HS-5 (cell line): ENCODE measurements around the gene TSGA10IP.

ENCODE experiments used
- DNase-seq: peaks from one replicate; pipeline ENCODE4 v3.0.0-alpha.2; 2012; ENCODE audit warnings: low read depth

The TSGA10IP gene

GRCh38 chr11:65977621-65978390, 32.5 kb downstream of the TSGA10IP start:
- no peak for DNase-seq

DNA sequence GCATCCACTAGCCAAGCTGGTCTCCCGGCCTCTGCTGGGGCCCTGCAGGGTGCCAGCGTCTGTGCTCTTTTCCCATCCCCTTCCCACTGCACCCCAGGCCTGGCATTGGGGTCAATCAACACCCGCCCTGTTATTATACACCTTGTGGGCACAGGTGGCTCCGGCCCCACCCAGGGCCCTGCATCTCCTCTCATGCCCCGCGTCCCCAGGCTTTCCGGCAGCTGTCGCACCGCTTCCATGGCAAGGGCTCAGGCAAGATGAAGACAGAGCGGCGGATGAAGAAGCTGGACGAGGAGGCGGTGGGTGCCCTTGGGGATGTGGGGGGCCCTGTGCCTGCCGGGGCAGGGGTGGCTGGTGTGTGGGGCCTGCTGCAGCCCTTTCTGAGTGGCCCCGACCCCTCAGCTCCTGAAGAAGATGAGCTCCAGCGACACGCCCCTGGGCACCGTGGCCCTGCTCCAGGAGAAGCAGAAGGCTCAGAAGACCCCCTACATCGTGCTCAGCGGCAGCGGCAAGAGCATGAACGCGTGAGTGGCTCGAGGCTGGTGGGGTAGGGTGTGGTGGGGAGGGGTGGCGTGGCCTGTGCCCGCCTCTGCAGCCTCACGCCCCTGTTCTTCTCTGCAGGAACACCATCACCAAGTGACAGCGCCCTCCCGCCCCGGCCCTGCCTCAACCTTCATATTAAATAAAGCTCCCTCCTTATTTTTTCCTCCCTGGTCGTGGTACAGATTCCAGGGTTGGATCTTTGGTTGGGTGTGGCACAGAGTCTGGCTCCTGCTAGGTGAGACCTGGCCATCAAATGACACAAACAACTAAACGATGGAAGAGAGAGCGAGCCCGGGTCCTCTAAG, 33.3 kb downstream of the TSGA10IP start:
- no peak for DNase-seq

DNA sequence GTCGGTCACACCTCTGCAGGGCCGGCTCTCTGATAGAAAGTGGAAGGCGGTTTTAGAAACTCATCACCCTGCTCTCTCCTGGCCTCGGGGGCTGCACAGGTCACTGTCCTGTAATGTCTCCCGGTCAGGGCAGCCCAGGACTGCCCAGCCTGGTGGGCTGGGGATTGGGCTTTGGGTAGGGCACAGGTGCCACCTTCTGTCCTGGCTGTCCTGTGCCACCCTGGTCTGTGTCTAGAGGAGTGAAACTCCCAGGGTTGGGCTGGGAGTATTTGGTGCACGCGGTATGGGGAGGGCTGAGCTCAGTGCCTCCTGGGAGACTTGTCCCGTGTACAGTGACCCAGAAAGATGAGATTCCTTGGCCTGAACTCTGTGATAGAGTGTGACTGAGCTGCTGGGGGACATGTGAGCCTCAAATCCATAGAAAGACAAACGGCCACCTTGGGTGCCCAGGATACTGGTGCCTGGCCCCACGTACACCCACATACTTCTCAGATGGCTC, 34.0 kb downstream of the TSGA10IP start:
- DNase-seq: no peak

DNA sequence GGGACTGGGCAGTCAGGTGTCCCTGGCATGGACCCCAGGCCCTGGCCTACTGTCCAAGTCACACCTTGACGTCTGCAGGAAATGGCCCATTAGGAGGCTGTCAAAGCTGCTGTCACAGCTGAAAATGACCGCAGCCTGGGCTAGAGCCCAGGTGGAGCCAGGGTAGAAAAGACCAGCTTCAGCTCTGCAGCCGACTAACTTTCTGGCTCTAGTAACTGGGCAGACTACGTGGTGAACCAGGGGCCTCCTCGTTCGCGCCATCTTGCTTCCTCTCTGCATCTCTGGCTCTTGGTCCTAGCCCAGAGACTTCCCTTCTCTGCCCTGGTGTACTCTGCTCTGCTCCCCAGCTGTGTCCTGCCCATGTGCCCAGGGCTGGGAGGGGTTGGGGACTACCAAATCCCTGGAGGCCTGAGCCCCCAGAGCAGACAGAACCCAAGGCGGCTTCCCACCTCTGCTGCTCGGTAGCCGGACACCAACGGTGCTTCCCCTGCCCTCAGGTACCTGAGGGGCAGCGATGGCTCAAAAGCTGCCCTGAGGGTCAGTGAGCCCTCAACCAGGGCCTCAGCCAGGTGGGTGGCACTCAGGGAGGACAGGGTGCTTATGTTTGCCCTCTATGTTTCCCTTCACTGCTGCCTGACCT, 35.9 kb downstream of the TSGA10IP start:
- no peak for DNase-seq

GRCh38 chr11:65981972-65982823, 36.9 kb downstream of the TSGA10IP start:
- DNase-seq: no peak

GRCh38 chr11:65982824-65983588, 37.7 kb downstream of the TSGA10IP start:
- no peak for DNase-seq

- no peak for DNase-seq
Measured at GRCh38 chr11:65983589-65983987, 38.3 kb downstream of the TSGA10IP start.

GRCh38 chr11:65987336-65987735, 42.1 kb downstream of the TSGA10IP start:
- no peak for DNase-seq

DNA sequence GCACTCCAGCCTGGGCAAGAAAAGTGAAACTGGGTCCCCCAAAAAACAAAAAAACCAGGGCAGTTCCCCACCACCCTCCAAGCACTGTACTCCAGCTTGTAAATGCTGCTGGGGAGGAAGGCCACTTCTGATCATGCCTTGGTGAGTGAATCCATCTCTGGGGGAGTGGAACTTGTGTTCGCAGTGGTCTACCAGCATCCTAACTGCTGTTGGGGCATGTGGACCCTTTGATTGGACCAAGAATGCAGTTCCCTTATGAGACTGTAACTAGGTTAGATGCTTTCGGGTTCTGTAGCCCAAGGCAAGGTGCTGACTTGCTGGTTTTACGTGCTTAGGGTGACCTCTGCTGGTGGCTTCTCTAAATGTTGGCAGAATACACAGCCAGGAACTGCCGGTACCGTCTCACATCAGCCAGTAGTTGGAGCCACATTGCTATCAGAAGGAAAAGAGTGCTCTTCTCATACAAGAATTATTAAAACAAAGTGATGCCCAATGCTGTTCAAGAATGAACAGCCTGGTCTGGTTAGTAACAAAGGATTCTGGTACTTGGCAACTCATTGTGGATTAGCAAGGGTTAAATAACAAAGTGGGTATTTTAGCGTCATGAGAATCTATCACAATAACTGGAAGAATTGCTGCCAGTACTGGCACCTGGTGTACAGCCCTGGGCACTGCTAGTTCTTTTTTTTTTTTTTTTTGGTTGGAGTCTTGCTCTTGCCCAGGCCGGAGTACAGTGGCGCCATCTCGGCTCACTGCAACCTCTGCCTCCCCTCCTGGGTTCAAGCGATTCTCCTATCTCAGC, 43.7 kb downstream of the TSGA10IP start:
- DNase-seq: peak; percentile 94

DNA sequence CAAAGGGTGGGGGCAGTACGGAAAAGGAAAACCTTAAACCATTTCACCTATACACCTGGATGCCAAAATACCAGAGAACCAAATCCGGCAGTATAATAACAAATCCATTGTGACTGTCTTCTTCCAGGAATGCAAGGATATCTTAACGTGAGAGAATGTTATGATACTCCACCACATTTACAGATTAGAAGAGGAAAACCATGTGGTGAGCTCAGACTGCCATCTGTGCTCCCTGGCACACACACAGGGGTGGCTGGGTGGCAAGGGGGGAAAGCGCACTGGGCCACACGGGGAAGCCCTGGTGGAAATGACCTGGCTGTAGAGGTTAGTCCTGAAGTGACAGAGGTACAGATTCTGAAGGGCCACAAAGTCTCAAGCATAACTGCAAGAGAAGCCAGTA, 46.8 kb downstream of the TSGA10IP start:
- DNase-seq: no peak

DNA sequence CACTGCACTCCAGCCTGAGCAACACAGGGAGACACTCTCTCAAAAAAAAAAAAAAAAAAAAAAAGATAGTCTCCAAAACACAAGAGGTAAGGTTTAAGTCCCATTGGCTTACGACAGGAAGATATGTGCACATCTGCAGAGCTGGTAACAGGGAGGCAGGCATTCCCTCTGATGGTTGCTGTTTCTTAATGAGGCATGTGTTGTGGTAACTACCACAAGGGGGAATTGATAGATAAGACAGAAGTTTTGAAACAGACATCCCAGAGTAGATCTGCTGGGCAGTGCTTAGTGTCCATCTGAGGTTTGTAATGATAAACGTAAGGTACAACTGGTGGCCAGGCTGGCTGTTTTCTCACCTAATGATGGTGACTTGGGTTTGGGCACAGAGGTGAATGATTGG, 52.0 kb downstream of the TSGA10IP start:
- DNase-seq: no peak

DNA sequence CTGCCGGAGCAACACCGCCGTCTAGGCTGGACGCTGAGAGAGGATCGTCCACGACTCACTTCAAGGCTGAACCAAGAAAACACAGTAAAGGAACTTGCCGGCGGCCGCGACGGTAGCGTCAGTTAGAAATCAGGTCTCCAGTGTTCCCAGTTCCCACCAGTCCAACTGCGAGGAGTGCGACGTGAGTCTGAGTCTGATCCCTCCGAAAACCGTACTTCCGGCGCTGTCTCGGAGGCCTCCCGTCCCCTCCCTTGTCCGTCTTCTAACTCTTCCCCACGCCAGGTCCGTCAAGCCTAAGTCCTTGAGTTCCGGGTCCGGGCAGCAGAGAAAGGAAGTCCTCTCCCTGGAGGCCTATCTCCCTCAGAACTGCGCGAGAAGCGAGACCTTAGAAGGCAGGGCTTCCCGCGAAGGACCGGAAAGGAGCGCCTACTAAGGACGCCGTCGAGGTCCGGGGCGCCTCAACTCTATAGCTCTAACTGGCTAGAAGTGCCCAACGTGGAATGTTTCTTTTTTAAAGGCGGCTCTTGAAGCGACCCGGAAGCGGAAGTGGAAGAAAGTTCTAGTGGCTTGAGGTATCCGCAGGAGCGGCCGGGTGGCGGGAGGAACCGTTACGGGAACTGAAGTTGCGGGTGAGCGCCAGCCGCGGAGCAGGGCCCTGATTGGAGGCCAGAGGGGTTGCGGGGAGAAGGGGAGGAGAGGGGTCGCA, 56.8 kb downstream of the TSGA10IP start, which contains the start of the genes BANF1 and EIF1AD:
TSS of gene BANF1 (plus strand) at position 562 of the 706 bp plus-strand sequence. CDS start 748 bp downstream, outside the sequence.
TSS of gene EIF1AD (minus strand) at position 216 of the 706 bp plus-strand sequence. CDS start 1,768 bp downstream, outside the sequence.
- DNase-seq: peak; percentile 95

DNA sequence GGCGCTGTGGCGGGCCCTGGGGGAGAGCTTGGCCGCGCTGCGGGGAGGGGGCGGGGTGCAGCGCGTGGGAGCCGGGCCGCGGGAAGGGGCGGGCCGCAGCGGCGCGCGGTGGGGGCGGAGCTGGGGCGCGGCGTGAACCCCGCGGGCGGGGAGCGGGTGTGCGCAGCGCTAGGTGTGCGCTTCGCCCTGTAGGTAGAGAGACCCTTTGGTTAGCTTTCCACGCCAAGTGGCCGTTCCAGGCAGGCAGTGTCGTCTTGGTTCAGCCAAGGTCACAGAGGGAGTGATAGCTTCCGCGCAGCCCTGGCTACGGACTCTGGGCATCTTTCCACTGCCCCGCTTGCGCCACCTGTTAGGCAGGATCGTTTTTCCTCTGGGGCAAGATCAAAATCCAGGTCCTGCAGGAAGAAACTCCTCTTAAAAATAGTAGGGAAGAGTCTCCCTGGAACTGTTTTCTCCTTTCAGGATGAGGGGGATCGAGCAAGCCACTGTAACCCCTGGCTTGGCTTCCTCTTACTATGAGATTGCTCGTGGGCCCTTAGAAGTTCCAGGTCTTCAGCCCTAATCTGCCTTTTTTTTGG, 57.5 kb downstream of the TSGA10IP start:
- DNase-seq: peak; percentile 20

GRCh38 chr11:66003291-66003690, 58.0 kb downstream of the TSGA10IP start:
- DNase-seq: no peak

DNA sequence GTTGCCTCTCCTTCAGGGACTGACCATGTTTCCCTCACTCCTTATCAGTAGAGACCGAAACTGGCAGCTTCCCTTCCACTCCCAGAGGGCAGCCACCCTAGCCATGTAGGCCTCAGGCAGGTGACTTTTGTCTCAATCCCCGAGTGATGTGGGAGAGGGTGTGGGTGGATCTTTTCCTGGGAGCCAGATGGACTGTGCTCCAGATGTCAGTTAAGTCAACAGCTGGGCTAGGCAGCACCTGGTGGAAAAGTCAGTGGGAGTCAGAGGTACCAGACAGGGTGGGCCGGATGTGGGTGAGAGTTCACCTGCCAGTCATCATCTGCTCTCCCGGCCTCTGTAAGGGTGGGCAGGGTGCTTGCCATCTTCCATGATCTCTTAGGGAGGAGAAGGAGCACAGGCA, 58.9 kb downstream of the TSGA10IP start:
- no peak for DNase-seq

DNA sequence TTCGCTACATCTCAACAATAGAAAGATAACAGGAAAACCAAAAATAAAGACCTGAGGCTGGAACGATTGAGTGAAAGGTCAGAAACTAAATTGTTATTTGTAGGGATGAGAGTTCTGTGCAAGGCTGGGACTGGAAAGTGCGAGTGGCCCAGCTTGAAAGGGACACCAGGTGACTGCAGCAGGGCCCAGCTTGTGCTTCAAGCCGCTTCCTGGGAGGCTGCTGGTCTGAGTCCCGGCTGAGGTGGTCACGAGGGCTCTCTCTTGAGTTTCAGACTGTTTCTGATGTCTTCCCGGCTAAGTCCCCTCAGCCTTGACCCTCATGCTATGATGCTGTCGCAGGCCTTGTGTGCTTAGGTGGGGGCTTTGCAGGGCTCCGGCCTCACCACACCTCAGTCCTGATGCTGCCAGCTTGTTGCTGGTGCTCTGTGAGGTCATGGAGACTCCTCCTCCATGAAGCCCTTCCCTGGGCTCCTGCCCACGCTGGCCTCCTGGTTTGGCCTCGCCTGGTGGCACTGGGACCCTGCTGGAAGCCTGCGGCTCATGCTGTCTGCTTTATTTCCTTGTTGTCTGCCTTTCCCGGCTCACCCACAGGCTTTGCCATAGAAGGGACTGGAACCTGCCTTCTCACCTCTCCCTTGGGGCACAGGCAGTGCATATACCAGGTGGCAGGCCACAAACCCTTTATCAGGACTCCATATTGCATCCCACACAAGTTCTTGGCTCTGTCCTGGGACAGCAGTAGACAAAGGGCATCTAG, 61.0 kb downstream of the TSGA10IP start:
- no peak for DNase-seq

DNA sequence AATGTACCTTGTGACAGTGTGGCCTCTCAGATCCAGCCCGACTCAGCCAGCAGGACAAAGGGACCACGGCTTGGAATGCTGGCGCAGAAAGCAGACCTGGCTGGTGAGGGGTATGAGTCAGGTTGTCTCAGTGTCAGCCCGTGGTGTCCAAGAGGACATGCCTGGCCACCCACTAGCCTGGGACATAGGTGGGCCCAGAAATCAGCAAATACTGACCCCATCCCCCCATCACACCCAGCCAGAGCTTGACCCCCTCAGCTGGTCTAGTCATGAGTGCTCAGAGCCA, 61.6 kb downstream of the TSGA10IP start:
- DNase-seq: no peak

DNA sequence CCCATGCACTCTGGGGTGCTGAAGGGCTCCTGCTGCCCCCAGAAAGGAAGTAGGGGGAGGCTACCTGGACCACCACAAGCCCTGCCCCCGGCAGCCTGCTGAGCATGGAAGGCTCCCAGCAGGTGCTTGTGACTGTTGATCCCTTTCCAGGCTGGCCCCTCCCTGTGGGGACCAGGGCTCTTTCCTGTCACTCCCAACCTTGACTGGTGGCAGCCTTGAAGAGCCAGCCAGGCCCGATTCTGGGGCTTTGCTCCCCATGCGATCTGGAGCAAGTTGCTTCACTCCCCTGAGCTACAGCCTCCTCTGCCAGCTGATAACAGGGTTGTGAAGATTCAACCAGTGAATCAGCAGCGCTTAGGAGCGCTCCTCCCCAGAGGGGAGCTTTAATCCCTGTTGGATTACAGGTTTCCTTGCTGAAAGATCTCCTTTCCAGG, 61.9 kb downstream of the TSGA10IP start:
- DNase-seq: no peak
